DND-41 (cell line): ENCODE measurements around the gene LYRM7.

Experiments used
- ATAC-seq: fragments of 200-7000 bp; cut with Tn5 transposase; 3 replicates; pipeline ENCODE4 v1.9.1; 2021; ENCODE audit warnings: low read depth; ENCODE audit not compliant: insufficient read depth
- DNase-seq: peaks from one replicate; pipeline ENCODE4 v3.0.0-alpha.2; 2020
- H2AFZ ChIP-seq: 2 replicates; pipeline ENCODE4 v1.6.0; 2012; ENCODE audit warnings: low read depth, low read length
- H3K27ac ChIP-seq: 2 replicates; pipeline ENCODE4 v1.5.1; 2012; ENCODE audit warnings: low read length, inconsistent platforms
- H3K27me3 ChIP-seq: fragments of 200-600 bp; sonication (generic); 2 replicates; pipeline ENCODE4 v1.6.0; 2012; ENCODE audit warnings: low read length, mild to moderate bottlenecking, inconsistent platforms; ENCODE audit not compliant: insufficient read depth, poor library complexity
- H3K36me3 ChIP-seq: 2 replicates; pipeline ENCODE4 v1.5.1; 2012; ENCODE audit warnings: low read length, inconsistent platforms; ENCODE audit not compliant: insufficient read depth
- H3K4me1 ChIP-seq: 2 replicates; pipeline ENCODE4 v1.5.1; 2012; ENCODE audit warnings: mild to moderate bottlenecking, low read length; ENCODE audit not compliant: insufficient read depth
- H3K4me2 ChIP-seq: 2 replicates; pipeline ENCODE4 v1.6.0; 2012; ENCODE audit warnings: mild to moderate bottlenecking, moderate library complexity, low read length, inconsistent platforms; ENCODE audit not compliant: insufficient read depth
- H3K4me3 ChIP-seq, 2 experiments: fragments of 200-600 bp in 1 of 2; shearing (Covaris generic) in 1 of 2; 2 replicates each; pipeline ENCODE4 v1.5.1; 2012 to 2016; ENCODE audit warnings: inconsistent platforms in 2 of 2, low read length in 2 of 2, mild to moderate bottlenecking in 2 of 2, low read depth in 1 of 2, moderate library complexity in 1 of 2
- H3K79me2 ChIP-seq: 2 replicates; pipeline ENCODE4 v1.6.0; 2012; ENCODE audit warnings: low read length, inconsistent platforms; ENCODE audit not compliant: insufficient read depth
- H3K9ac ChIP-seq: 2 replicates; pipeline ENCODE4 v1.6.0; 2012; ENCODE audit warnings: low read depth, mild to moderate bottlenecking, inconsistent platforms, low read length, moderate library complexity
- H3K9me3 ChIP-seq: 2 replicates; pipeline ENCODE4 v1.5.1; 2012; ENCODE audit warnings: low read length, moderate library complexity, mild to moderate bottlenecking, inconsistent platforms; ENCODE audit not compliant: insufficient read depth, severe bottlenecking
- H4K20me1 ChIP-seq: 2 replicates; pipeline ENCODE4 v1.6.0; 2012; ENCODE audit warnings: low read length; ENCODE audit not compliant: insufficient read depth
- EZH2 ChIP-seq: IDR thresholded peaks from 3 replicates; pipeline ENCODE4 v1.6.1; 2012; ENCODE audit warnings: borderline replicate concordance, low read depth, mild to moderate bottlenecking, moderate library complexity, low read length, inconsistent platforms; ENCODE audit not compliant: severe bottlenecking
- TF ChIP-seq, protein P1 (sequence below): IDR thresholded peaks from 2 replicates; pipeline ENCODE4 v1.5.1; 2012; ENCODE audit warnings: borderline replicate concordance, low read length, moderate library complexity, mild to moderate bottlenecking; ENCODE audit not compliant: poor library complexity, severe bottlenecking; ENCODE audit errors: extremely low read depth

LYRM7 gene

GRCh38 chr5:131217791-131218190, 47.0 kb downstream of the LYRM7 start:
- no peak for TF ChIP-seq EZH2
- TF ChIP-seq, protein P1, sequence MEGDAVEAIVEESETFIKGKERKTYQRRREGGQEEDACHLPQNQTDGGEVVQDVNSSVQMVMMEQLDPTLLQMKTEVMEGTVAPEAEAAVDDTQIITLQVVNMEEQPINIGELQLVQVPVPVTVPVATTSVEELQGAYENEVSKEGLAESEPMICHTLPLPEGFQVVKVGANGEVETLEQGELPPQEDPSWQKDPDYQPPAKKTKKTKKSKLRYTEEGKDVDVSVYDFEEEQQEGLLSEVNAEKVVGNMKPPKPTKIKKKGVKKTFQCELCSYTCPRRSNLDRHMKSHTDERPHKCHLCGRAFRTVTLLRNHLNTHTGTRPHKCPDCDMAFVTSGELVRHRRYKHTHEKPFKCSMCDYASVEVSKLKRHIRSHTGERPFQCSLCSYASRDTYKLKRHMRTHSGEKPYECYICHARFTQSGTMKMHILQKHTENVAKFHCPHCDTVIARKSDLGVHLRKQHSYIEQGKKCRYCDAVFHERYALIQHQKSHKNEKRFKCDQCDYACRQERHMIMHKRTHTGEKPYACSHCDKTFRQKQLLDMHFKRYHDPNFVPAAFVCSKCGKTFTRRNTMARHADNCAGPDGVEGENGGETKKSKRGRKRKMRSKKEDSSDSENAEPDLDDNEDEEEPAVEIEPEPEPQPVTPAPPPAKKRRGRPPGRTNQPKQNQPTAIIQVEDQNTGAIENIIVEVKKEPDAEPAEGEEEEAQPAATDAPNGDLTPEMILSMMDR: no peak
- no peak overlapping the region for H3K4me2 ChIP-seq
- DNase-seq (no peak), ATAC-seq (no peak)
- no peaks in the 10 kb centered on the region for H3K79me2 ChIP-seq
- no peak overlapping the region for H2AFZ ChIP-seq
- H3K4me3 ChIP-seq: no peak overlapping the region
- peaks cover 9% of the 10 kb centered on the region for H3K4me1 ChIP-seq
- no peak overlapping the region for H3K27ac ChIP-seq
- no peaks in the 10 kb centered on the region for H3K9me3 ChIP-seq
- H3K36me3 ChIP-seq: no peaks in the 10 kb centered on the region
- H3K9ac ChIP-seq: no peak overlapping the region
- no peaks in the 10 kb centered on the region for H3K27me3 ChIP-seq
- H4K20me1 ChIP-seq: no peaks in the 10 kb centered on the region

GRCh38 chr5:131218392-131218791, 47.6 kb downstream of the LYRM7 start:
- no peak for ATAC-seq
- no peaks in the 10 kb centered on the region for H3K36me3 ChIP-seq
- TF ChIP-seq, protein P1: no peak
- TF ChIP-seq EZH2: no peak
- H3K9ac ChIP-seq: no peak overlapping the region
- H3K4me3 ChIP-seq: no peak overlapping the region
- H2AFZ ChIP-seq: no peak overlapping the region
- H3K4me2 ChIP-seq: no peak overlapping the region
- no peaks in the 10 kb centered on the region for H3K9me3 ChIP-seq
- no peaks in the 10 kb centered on the region for H4K20me1 ChIP-seq
- H3K27me3 ChIP-seq: no peaks in the 10 kb centered on the region
- DNase-seq: no peak
- H3K79me2 ChIP-seq: no peaks in the 10 kb centered on the region
- H3K27ac ChIP-seq: no peak overlapping the region
- H3K4me1 ChIP-seq: peaks cover 9% of the 10 kb centered on the region

DNA sequence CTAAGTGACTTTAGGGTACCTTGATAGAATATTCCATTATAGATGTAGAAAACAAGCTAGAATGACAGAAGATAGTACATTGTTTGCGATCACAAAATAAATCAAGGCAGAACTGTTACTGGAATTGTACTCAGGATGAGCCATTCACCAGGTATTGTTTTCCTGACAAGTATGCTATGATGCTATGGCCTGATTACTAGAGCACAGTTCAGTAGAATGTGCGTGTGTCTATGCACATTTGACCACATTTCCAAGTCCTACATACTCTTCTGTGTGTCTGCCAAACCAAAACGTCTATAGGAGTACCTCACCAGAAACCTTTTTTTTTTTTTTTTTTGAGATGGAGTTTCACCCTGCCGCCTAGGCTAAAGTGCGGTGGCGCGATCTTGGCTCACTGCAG, 49.8 kb downstream of the LYRM7 start:
- no peaks in the 10 kb centered on the region for H3K36me3 ChIP-seq
- ATAC-seq: no peak
- no peak overlapping the region for H3K4me3 ChIP-seq
- H3K27me3 ChIP-seq: no peaks in the 10 kb centered on the region
- H3K4me1 ChIP-seq: no peaks in the 10 kb centered on the region; the same call in 1 of the 2 replicates
- no peaks in the 10 kb centered on the region for H3K9me3 ChIP-seq
- no peak overlapping the region for H3K9ac ChIP-seq
- no peaks in the 10 kb centered on the region for H3K79me2 ChIP-seq
- no peak for TF ChIP-seq EZH2
- TF ChIP-seq, protein P1: no peak
- no peak overlapping the region for H3K4me2 ChIP-seq
- no peak for DNase-seq
- no peak overlapping the region for H3K27ac ChIP-seq
- H2AFZ ChIP-seq: no peak overlapping the region
- no peaks in the 10 kb centered on the region for H4K20me1 ChIP-seq
